Measurements from ENCODE around the gene PTPRD.

Gene PTPRD

DNA sequence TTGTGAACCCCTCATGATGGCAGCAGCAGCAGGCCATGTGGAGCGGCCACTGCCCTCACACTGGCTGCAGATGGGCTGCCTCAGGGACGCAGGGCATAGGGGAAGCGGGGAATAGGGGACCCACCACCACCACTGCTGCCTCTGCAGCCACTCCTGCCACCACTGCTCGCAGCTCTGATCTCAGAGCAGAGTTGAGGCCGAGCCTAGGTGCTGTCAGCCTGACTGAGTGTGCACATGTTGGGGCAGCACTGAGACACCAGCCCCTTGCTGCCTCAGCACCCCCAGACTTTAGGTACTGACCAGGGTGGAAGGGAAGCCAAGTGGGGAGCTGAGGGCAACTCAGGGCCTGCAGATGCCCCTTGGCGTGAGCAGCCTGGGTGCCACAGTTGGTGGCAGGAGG lies 1969.3 kb downstream of the PTPRD start:
- H3K4me3 ChIP-seq (ENCODE audit: low read depth, low read length): no peak overlapping the region
- ChIA-PET POLR2A (no interaction called here), CTCF (no interaction called here)
- TF ChIP-seq, protein P1, sequence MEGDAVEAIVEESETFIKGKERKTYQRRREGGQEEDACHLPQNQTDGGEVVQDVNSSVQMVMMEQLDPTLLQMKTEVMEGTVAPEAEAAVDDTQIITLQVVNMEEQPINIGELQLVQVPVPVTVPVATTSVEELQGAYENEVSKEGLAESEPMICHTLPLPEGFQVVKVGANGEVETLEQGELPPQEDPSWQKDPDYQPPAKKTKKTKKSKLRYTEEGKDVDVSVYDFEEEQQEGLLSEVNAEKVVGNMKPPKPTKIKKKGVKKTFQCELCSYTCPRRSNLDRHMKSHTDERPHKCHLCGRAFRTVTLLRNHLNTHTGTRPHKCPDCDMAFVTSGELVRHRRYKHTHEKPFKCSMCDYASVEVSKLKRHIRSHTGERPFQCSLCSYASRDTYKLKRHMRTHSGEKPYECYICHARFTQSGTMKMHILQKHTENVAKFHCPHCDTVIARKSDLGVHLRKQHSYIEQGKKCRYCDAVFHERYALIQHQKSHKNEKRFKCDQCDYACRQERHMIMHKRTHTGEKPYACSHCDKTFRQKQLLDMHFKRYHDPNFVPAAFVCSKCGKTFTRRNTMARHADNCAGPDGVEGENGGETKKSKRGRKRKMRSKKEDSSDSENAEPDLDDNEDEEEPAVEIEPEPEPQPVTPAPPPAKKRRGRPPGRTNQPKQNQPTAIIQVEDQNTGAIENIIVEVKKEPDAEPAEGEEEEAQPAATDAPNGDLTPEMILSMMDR (IDR thresholded peaks at IDR 0.05; ENCODE audit: insufficient read depth, low read length, missing control alignments): no peak
- no peak for DNase-seq (ENCODE audit: low read depth, low spot score)

GRCh38 chr9:8640761-8641160 lies 1972.0 kb downstream of the PTPRD start:
- CTCF ChIA-PET: no interaction called here
- no peak overlapping the region for H3K4me3 ChIP-seq (ENCODE audit: low read depth, low read length)
- POLR2A ChIA-PET: no interaction called here
- TF ChIP-seq, protein P1 (IDR thresholded peaks at IDR 0.05; ENCODE audit: insufficient read depth, low read length, missing control alignments): no peak
- DNase-seq (ENCODE audit: low read depth, low spot score): no peak

DNA sequence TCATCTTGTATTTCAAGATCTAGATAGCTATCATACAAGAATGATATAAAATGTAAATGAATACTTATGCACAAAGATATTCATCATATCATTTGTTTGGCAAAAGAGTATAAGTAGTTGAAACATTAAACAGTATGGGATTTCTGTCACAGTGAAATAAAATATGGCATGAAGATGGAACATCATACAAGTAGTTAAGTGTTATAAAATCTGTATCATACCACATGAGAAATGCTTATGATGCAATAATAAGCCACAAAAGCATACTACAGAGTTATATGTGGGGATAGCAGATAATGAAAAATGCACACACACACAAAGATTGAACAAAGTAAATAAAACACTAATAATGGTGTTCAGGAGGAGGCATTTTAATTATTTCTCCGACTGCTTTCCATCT lies 1975.2 kb downstream of the PTPRD start:
- DNase-seq (ENCODE audit: low read depth, low spot score): no peak
- H3K4me3 ChIP-seq (ENCODE audit: low read depth, low read length): no peak overlapping the region
- TF ChIP-seq, protein P1 (IDR thresholded peaks at IDR 0.05; ENCODE audit: insufficient read depth, low read length, missing control alignments): no peak
- POLR2A ChIA-PET: no interaction called here
- CTCF ChIA-PET: no interaction called here

- no peak for DNase-seq (ENCODE audit: low read depth, low spot score)
- CTCF ChIA-PET: no interaction called here
- POLR2A ChIA-PET: no interaction called here
- no peak overlapping the region for H3K4me3 ChIP-seq (ENCODE audit: low read depth, low read length)
- TF ChIP-seq, protein P1 (IDR thresholded peaks at IDR 0.05; ENCODE audit: insufficient read depth, low read length, missing control alignments): no peak
These were observed 1979.0 kb downstream of the PTPRD start for GRCh38 chr9:8633784-8634183.

DNA sequence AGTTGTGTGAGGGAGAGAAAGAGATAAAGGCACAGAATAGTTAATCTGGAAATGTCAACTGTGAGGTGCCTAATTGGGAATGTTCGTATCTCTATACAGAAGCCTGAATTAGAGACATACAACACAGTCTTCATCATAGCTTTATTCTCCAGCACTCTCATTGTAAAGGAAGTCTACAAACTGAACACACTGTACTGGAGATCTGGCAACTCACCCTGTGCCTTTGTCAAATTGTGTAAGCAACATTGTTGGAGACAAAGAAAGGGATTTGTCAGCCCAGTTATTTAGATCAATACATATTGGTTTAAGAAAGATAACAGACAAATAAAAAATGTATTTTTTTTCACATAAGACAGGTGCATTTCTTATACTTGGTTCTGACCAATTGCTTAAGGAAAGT lies 1980.3 kb downstream of the PTPRD start:
- ChIA-PET CTCF (no interaction called here), POLR2A (no interaction called here)
- DNase-seq (ENCODE audit: low read depth, low spot score): no peak
- TF ChIP-seq, protein P1 (IDR thresholded peaks at IDR 0.05; ENCODE audit: insufficient read depth, low read length, missing control alignments): no peak
- no peak overlapping the region for H3K4me3 ChIP-seq (ENCODE audit: low read depth, low read length)

DNA sequence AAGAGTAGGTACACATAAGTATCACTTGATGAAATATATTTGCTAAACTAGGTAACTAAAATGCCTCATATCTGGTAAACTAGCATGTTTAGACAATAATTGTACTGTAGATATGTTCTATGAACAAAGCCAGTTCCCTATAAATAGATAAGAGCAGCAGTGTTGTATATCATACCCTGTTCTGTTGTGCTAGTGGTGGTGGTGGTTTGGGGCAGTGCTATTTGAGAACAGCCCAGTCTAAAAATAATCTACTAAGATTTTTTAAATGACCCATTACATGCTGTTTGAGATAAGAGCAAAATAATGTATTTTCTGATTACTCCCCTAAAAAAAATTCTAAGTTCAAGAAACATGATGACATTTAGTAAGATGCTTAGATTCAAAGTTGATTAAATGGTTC lies 1984.0 kb downstream of the PTPRD start:
- ChIA-PET POLR2A (no interaction called here), CTCF (no interaction called here)
- no peak overlapping the region for H3K4me3 ChIP-seq (ENCODE audit: low read depth, low read length)
- TF ChIP-seq, protein P1 (IDR thresholded peaks at IDR 0.05; ENCODE audit: insufficient read depth, low read length, missing control alignments): no peak
- no peak for DNase-seq (ENCODE audit: low read depth, low spot score)

Measured in AG04449 (cell line).